ENCODE measurements around the gene GOLGA8K.
"Not testable (repeated sequence)": the region's sequence is repeated elsewhere in the genome, so short reads cannot be mapped to it uniquely, and the experiment has no call there.

GRCh38 chr15:32343921-32344320, 59.2 kb downstream of the GOLGA8K start:
- TF ChIP-seq CTCF, POLR2A (IDR thresholded peaks at IDR 0.05): not testable (repeated sequence)

Data from thyroid gland (tissue), 4 donors.